Measurements from ENCODE around the gene SLIT3.

The SLIT3 gene

DNA sequence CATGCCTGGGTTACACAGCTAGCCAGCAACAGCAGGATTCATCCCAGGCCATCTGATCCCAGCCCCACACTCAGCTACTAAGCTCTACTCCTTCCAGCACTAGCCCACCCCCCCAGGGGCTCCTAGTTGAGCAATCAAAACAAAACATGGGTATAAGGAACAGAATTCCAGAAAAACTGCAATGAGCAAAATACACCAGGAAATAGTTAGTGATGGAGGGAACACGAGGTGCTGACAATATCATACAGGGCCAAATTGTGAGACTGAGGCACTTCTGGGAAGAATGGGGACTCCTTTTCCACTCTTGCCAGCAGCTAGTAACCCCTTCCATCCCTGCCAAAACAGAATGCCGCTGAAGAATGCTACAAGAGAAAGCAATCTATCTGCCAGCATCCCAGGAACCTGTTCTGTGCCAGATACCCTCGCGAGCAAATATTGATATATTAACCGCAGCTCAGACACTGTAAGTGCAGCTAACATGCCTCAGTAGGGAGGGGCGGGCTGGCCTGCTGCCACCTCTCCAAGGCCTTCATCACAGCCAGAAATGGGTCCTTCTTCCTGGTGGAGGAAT lies 161.4 kb downstream of the SLIT3 start:
- DNase-seq (ENCODE audit: low read depth): no peak
- TF ChIP-seq, protein P1, sequence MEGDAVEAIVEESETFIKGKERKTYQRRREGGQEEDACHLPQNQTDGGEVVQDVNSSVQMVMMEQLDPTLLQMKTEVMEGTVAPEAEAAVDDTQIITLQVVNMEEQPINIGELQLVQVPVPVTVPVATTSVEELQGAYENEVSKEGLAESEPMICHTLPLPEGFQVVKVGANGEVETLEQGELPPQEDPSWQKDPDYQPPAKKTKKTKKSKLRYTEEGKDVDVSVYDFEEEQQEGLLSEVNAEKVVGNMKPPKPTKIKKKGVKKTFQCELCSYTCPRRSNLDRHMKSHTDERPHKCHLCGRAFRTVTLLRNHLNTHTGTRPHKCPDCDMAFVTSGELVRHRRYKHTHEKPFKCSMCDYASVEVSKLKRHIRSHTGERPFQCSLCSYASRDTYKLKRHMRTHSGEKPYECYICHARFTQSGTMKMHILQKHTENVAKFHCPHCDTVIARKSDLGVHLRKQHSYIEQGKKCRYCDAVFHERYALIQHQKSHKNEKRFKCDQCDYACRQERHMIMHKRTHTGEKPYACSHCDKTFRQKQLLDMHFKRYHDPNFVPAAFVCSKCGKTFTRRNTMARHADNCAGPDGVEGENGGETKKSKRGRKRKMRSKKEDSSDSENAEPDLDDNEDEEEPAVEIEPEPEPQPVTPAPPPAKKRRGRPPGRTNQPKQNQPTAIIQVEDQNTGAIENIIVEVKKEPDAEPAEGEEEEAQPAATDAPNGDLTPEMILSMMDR (IDR thresholded peaks at IDR 0.05; ENCODE audit: insufficient read depth, low read depth, low read length, missing control alignments): no peak
- no peak overlapping the region for H3K4me3 ChIP-seq (ENCODE audit: low read depth, low read length)

DNA sequence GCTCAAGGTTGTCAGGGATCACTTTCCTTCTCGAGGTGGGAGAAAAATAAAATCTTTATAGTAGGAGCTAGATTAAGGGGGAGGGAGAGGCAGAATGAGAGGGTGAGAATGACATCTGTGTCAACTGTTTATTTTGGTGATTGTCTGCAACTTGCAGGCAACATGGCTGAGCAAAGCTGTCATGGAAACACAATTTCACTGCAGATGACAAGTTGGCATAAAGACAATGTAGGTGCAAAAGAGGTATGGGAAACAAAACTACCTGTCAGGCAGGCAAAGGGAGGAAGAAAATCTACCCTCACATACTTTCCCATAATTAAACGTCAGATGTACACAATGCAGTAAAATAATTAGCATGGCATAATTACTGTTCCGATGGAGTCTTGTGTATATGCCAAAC lies 167.4 kb downstream of the SLIT3 start:
- TF ChIP-seq, protein P1 (IDR thresholded peaks at IDR 0.05; ENCODE audit: insufficient read depth, low read depth, low read length, missing control alignments): no peak
- no peak for DNase-seq (ENCODE audit: low read depth)
- no peak overlapping the region for H3K4me3 ChIP-seq (ENCODE audit: low read depth, low read length)

DNA sequence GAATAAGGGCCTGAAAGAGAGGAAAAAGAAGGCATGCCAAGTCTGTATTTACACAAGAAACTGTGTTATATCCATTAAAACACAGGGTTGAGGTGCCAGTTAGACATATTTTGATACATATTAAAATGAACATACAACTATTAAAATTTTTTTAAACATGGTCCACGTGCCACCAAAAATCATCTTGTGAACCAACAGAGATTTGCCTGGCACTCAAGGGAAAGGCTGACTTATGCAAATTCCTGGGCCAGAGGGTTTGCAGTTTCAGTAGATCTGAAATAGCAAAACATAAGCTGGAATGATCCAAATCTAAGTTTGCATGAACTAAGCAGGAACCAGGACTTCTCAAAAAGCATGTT lies 168.7 kb downstream of the SLIT3 start:
- no peak for DNase-seq (ENCODE audit: low read depth)
- H3K4me3 ChIP-seq (ENCODE audit: low read depth, low read length): no peak overlapping the region
- TF ChIP-seq, protein P1 (IDR thresholded peaks at IDR 0.05; ENCODE audit: insufficient read depth, low read depth, low read length, missing control alignments): no peak

DNA sequence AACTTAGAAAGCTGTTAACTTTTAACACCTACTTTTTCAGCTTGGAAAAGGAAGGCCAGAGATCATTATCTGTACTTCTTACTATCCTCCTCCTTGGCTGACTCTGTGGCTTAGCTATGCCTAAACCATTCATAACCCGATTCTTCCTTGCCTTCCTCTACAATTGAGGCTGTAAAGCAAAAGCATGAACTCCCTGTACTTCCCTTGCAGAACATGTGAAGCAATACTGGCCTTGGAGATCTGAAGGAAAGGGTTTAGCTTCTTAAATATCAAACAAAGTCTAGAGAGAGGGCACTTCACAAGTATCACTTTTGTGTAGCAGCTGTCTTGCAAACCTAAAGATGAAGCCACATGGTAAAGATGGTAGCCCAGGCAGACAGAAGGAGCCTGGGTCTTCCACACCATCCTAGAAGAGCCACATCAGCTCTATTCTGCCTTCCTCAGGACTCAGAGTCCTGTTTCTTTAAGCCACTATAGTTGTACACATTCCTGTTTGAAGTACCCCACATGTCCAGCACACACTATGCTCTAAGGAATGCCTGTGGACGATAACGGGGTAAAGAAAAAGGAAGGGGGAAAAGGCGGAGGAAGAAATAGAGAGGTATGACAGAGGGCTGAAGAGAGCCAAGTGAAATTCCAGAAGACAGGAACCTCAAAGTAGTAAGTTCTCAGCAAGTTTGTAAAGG lies 169.2 kb downstream of the SLIT3 start:
- DNase-seq (ENCODE audit: low read depth): no peak
- H3K4me3 ChIP-seq (ENCODE audit: low read depth, low read length): no peak overlapping the region
- TF ChIP-seq, protein P1 (IDR thresholded peaks at IDR 0.05; ENCODE audit: insufficient read depth, low read depth, low read length, missing control alignments): no peak

DNA sequence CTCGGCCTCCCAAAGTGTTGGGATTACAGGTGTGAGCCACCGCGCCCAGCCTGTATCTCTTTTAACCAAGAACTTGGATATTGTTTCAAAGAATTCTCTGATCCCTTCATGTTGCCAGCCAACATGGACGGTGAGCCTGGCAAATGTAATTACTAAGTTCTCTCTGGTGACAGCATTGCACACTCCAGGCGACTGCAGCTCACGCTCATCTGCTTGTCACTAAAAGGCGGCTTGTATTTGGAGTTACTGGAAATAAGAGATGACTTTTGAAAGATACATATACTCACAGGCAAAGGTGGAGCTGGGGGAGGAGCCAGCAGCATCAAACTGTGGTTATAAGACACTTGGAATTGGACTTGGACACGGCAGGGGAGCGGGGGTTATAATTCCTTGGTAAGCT lies 172.3 kb downstream of the SLIT3 start:
- H3K4me3 ChIP-seq (ENCODE audit: low read depth, low read length): no peak overlapping the region
- TF ChIP-seq, protein P1 (IDR thresholded peaks at IDR 0.05; ENCODE audit: insufficient read depth, low read depth, low read length, missing control alignments): no peak
- DNase-seq (ENCODE audit: low read depth): no peak

DNA sequence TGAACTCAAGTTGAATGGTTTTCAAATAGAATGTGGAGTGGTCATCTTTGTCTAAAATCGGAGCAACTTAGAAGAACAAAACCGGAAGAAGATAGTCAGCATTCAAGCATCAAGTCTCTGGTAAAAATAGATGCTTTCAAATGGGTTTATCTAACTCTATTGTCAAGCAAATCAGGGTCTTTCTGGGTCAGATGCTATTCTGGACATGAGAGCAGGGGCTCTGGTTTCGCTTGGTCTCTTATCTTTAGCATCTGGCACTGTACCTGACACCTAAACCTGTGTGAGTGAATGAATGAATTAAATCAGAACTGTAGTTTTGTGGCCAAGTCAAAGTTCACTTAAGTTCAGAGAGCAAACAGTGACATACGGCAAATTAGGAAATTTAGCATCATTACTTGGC lies 173.5 kb downstream of the SLIT3 start:
- no peak overlapping the region for H3K4me3 ChIP-seq (ENCODE audit: low read depth, low read length)
- DNase-seq (ENCODE audit: low read depth): no peak
- TF ChIP-seq, protein P1 (IDR thresholded peaks at IDR 0.05; ENCODE audit: insufficient read depth, low read depth, low read length, missing control alignments): no peak

Measured in GM12865 (cell line).